GM19397 (cell line): ENCODE data around the gene ZNF302.
"Not testable (repeated sequence)": the region's sequence is repeated elsewhere in the genome, so short reads cannot be mapped to it uniquely, and the experiment has no call there.

Experiments used
- ATAC-seq: cut with Tn5 transposase; IDR thresholded peaks from one replicate; pipeline ENCODE4 v1.9.1; 2021; ENCODE audit warnings: mild to moderate bottlenecking, moderate library complexity; ENCODE audit not compliant: unreplicated experiment

ZNF302 gene

GRCh38 chr19:34669305-34669704 is 8.2 kb upstream of the ZNF302 start:
- no peak for ATAC-seq

GRCh38 chr19:34671972-34672371 is 5.5 kb upstream of the ZNF302 start:
- no peak for ATAC-seq

- no peak for ATAC-seq
These were observed 3.9 kb upstream of the ZNF302 start for GRCh38 chr19:34673590-34673989.

- no peak for ATAC-seq
These were observed 2.2 kb upstream of the ZNF302 start for GRCh38 chr19:34675250-34675649.

- no peak for ATAC-seq
These were observed 1.6 kb upstream of the ZNF302 start for GRCh38 chr19:34675919-34676318.

DNA sequence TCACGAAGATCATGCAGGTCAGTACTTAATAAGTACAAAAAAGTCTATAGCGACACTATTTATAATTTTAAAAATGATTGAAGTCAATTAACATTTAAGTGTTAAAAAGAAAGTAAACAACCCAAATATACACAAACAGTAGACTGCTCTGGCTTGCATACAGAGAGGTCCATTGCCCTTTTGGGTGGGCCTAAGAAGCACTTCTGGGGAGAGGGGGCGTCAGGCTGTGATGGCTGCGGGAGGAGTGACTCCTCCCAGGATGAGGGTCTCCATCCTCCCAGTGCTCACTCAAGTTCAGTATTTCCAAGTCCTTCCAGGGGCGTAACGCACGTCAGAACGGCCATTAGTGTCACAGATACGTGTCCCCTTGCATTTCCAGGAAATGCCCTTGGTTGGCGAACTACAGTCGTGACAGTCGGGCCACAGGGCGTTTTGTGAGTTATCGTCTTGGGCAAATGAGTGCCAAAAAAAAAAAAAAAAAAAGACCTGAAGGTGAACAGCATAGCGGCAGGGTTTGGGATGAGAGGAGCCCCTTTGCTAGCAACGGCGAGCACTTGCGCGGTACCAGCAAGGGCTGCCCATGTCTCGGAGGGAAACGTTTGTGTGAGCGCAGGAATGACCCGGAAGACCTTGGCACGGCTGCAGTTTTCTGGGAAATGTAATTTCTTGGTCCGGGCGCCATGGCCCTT is 637 bp upstream of the ZNF302 start, which contains the start of gene SCGB2B2:
SCGB2B2 (minus strand) TSS at position 463 of the 689 bp plus-strand sequence. CDS start 82,596 bp downstream, outside the sequence.
- ATAC-seq, result peak; percentile 56

DNA sequence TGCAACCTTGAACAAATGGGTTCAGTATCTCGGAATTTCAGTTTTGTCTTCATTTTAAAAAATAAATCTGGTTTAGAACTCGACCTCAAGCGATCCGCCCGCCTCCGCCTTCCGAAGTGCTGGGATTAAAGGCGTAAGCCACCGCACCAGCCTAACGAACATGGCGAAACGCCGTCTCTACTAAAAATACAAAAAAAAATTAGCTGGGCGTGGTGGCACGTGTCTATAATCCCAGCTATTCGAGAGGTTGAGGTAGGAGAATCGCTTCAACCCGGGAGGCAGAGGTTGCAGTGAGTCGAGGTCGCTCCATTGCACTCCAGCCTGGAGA is 571 bp downstream of the ZNF302 start:
- no peak for ATAC-seq

DNA sequence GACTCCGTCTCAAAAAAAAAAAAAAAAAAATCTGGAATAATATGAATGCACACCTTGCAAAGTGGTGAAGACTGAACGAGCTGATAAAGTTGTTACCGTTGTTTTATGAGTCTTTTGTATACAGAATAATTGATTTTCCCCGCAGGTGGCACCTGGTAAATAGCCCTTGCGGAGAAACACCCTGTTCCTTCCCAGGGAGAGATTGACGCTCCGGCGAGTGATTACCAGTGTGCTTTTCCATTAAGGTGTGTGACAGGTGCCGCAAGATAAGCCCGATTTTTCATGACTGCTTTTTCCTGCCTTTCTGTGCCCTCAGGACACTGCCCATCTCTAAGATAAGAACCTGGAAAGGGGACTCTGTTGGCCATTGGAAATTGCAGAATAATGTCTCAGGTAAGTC is 943 bp downstream of the ZNF302 start:
- no peak for ATAC-seq

GRCh38 chr19:34681478-34681877 is 4.0 kb downstream of the ZNF302 start:
- no peak for ATAC-seq

- ATAC-seq, result not testable (repeated sequence)
These were observed 7.8 kb downstream of the ZNF302 start for GRCh38 chr19:34685266-34685665.

GRCh38 chr19:34686455-34686854 is 9.0 kb downstream of the ZNF302 start:
- ATAC-seq, result no peak

- ATAC-seq, result no peak
These were observed 9.9 kb downstream of the ZNF302 start for GRCh38 chr19:34687348-34687747.

DNA sequence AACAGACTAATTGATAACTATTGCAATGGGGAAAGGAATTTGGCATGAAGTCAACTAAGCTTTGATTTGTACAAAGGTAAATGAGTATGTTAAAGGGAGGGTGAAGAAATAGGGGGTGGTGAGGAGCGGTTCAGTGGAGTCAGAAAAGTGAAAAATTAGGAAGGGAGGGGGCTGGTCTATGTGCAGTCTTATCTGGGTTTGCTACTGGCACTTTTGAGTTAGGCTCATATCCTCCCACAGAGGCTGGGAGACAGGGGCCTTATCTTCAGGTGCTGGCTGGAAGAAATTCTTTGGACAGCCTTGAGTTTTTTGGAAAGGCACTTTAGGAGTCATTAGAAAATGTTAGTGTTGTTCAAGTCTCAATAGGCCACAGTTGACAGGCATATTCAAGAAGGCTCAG is 11.1 kb downstream of the ZNF302 start:
- no peak for ATAC-seq

DNA sequence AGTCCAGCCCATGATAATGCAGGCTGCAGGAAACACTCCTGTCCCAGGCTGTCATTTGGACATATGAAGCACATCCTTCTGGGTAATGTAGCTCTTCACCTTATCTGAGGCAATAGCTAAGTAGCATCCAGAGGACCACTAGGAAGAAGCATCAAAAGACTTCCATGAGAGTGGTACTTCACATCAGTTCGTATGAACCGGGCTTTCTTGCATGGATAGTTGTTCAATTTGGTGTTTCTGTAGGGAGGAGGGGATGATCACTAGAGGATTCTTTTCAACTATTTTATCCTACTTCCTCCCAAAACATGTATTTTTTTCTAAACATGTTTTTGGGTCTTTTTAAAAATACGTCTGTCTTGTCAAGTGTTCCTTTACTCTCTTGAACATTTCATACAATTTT is 12.9 kb downstream of the ZNF302 start:
- no peak for ATAC-seq

- ATAC-seq, result no peak
These were observed 15.1 kb downstream of the ZNF302 start for GRCh38 chr19:34692549-34692948.

DNA sequence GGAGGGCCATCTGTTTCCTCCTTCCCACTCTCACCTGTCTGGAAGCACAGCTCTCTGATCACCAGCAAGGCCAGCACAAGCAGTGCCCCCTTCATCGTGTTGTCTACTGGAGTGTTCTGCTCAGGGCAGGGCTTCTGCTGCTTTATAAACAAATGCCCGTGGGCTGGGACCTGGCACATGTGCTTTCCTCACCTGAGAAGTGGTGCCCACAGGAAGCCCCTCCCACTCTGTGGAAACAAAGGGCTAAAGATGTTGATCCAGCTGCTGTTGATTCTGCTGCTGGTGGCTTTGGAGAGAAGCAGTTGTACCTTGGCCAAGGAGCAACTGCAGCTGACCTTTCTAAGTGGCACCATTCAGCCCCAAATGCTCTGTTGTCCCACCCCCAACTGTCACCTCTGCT is 30.2 kb downstream of the ZNF302 start:
- no peak for ATAC-seq

DNA sequence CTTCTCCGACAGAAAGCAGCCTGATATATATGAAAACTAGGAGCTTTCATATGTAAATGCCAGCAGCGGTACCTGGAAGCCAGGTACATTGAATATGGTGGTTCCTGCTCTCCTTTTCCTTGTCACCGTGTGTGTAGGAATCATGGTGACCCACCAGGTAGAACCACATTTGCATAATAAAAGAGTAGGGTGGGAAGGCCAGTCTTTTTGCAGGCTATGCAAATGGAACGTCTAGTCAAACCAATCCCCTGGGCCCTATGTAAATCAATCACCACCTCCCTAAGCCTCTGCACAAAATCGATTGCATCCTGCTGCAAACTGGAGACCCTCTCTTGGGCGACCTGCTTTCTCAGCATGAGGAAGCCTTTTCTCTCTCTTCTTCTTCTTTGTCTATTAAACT is 34.4 kb downstream of the ZNF302 start:
- ATAC-seq, result no peak

DNA sequence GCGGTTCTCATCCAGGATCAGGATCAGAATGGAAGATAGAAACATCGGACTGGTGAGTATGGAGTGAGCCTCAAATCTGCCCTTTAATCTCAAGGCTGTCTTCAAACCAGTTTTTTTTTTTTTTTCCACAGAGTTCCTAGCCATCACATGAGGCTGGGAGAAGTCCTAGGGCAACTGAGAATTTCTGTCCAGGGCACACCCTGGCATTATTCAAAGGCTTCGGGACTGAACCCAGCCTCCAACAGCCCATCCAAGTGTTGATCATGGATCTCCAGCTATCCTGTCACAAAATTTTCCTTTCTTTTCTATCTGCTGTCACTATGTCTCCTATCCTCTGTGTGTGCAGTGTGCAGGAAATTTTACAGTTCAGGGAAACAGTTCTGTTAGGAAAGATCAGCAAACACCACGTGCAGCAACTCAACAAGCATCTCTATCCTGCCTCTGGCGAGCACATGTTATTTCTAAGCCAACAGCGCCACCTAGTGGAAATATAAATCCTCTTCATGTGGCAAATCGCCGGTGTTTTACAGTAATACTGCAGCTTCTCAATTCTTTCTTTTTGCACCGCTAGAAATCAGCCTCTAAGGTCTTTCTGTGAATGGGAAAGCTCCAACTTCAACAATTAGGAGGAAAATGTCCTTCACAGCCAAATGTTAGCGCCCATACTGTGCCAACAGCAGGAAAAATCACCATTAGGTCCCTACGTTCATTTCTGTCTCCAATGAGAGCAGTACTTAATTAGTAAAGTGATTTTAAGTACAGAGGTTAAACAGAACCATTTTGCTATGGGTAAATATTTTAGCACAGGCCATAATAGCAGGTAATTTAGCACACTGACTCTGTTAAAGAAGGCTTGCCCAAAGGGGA is 35.1 kb downstream of the ZNF302 start:
- no peak for ATAC-seq

DNA sequence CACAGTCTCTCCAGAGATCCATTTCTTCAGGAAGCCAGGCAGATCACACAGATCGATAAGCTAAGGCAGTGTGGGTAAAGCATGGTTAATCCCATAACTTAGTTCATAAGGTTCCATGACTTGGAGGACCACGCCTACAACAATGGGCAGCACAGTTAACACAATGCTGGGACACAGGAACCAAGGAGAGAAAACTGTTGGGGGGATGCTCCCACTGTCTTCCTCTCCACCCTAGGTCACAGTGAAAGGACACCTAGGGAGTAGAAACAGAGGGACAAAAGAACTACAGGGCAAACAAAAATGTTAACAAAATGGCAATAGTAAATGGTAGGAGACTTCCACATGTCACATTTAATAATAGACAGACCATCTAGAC is 35.8 kb downstream of the ZNF302 start:
- no peak for ATAC-seq

DNA sequence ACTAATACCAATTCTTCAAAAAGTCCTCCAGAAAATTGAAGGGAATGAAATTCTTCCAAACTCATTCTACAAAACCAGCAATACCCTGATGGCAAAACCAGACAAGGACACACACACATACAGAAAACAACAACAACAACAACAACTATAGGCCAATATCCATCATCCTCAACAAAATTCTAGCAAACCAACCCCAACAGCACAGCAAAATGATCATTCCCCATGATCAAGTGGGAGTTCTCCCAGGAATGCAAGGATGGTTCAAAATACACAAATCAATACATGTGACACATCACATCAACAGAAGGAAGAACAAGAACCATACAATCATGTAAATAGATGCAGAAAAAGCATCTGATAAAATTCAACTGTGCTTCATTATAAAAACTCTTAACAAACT is 37.9 kb downstream of the ZNF302 start:
- no peak for ATAC-seq

GRCh38 chr19:34722353-34722752 is 44.9 kb downstream of the ZNF302 start:
- ATAC-seq, result no peak

DNA sequence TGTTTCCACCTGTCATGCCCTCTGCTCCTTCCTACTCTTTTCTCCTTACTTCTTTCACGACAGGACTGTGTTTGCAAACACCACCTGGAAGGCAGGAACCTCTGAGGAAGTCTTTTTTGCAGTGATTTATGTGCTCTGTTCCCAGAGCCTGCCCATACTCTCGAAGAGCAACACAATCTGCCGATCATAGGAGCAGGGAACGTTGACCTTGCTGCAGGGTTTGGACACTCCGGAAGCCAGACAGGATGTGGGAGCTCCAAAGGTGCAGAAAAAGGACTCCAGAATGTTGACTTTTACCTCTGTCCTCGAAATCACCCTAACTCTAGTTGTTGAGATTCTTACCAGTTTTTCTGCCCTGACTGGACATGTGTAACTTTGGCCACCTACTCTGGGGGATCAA is 47.9 kb downstream of the ZNF302 start:
- ATAC-seq, result no peak
